ENCODE measurements around the gene PROM2. TPM values are rescaled to one million over a fixed set of nuclear protein-coding genes. Genes with fewer than 3 reads are reported as not detected.

PROM2 gene
- polyA plus RNA-seq, 1 donor (not counting 4 experiments of a cell fraction or from before 2014, with no cell fraction given), result 11.4 TPM

- H3K27me3 ChIP-seq (ENCODE audit: control insufficient read depth, extremely low read depth, insufficient read depth, low read length), result peaks cover 76% of the 10 kb centered on the region
- no peak overlapping the region for H3K27ac ChIP-seq (ENCODE audit: control insufficient read depth, insufficient read depth, low read length)
- H3K36me3 ChIP-seq (ENCODE audit: control insufficient read depth in 2 of 2, extremely low read depth in 1 of 2, insufficient read depth in 2 of 2, low read length in 2 of 2), result no peaks in the 10 kb centered on the region
- no peak overlapping the region for H3K9ac ChIP-seq (ENCODE audit: control insufficient read depth, extremely low read depth, insufficient read depth, low read length)
- DNase-seq (ENCODE audit: low read depth, low spot score) (no peak), FAIRE-seq (no peak)
- dilution Hi-C loops (cut with MboI; ENCODE audit: extremely low pct_ligation_motif_present, low sequenced_read_pairs), result no loop called here
- no peak overlapping the region for H2AFZ ChIP-seq (ENCODE audit: control insufficient read depth, low read length)
- H3K79me2 ChIP-seq (ENCODE audit: control insufficient read depth, insufficient read depth, low read length), result no peaks in the 10 kb centered on the region
- no peak overlapping the region for H3K4me3 ChIP-seq (ENCODE audit: control insufficient read depth in 2 of 3, extremely low read depth in 1 of 3, insufficient read depth in 2 of 3, low read depth in 1 of 3, low read length in 3 of 3)
- H3K9me3 ChIP-seq (ENCODE audit: control insufficient read depth, low read depth, low read length), result no peaks in the 10 kb centered on the region
- H3K9me1 ChIP-seq (ENCODE audit: control insufficient read depth, extremely low read depth, insufficient read depth, low read length), result no peaks in the 10 kb centered on the region
- H3K4me1 ChIP-seq (ENCODE audit: control insufficient read depth, extremely low read depth, insufficient read depth, low read length), result no peaks in the 10 kb centered on the region
- no peak for TF ChIP-seq CTCF (optimal IDR thresholded peaks at IDR 0.05 in 1 of 3, IDR thresholded peaks at IDR 0.05 in 1 of 3, conservative IDR thresholded peaks at IDR 0.05 in 1 of 3; ENCODE audit: extremely low read depth in 1 of 3, insufficient read depth in 2 of 3, low read length in 3 of 3)
- no peak for TF ChIP-seq EZH2 (IDR thresholded peaks at IDR 0.05; ENCODE audit: low read length)
- H3K4me2 ChIP-seq (ENCODE audit: control insufficient read depth, extremely low read depth, insufficient read depth, low read depth, low read length), result no peak overlapping the region
- no peaks in the 10 kb centered on the region for H4K20me1 ChIP-seq (ENCODE audit: control insufficient read depth, extremely low read depth, insufficient read depth, low read length)
These were observed 24.4 kb downstream of the PROM2 start for GRCh38 chr2:95298486-95299111.

GRCh38 chr2:95299961-95300360 is 25.7 kb downstream of the PROM2 start:
- no peak for DNase-seq (ENCODE audit: low read depth, low spot score)

More at GRCh38 chr2:95299961-95300360, 25.7 kb downstream of the PROM2 start:
- Histone ChIP-seq H3K4me3 (ENCODE audit: control insufficient read depth in 2 of 3, extremely low read depth in 1 of 3, insufficient read depth in 2 of 3, low read depth in 1 of 3, low read length in 3 of 3) (no peak overlapping the region), H3K4me2 (ENCODE audit: control insufficient read depth, extremely low read depth, insufficient read depth, low read depth, low read length) (no peak overlapping the region), H3K9me1 (ENCODE audit: control insufficient read depth, extremely low read depth, insufficient read depth, low read length) (no peaks in the 10 kb centered on the region), H2AFZ (ENCODE audit: control insufficient read depth, low read length) (no peak overlapping the region), H3K9ac (ENCODE audit: control insufficient read depth, extremely low read depth, insufficient read depth, low read length) (no peak overlapping the region), H3K9me3 (ENCODE audit: control insufficient read depth, low read depth, low read length) (no peaks in the 10 kb centered on the region), H3K4me1 (ENCODE audit: control insufficient read depth, extremely low read depth, insufficient read depth, low read length) (no peaks in the 10 kb centered on the region), H3K27ac (ENCODE audit: control insufficient read depth, insufficient read depth, low read length) (no peak overlapping the region), H3K36me3 (ENCODE audit: control insufficient read depth in 2 of 2, extremely low read depth in 1 of 2, insufficient read depth in 2 of 2, low read length in 2 of 2) (no peaks in the 10 kb centered on the region), H4K20me1 (ENCODE audit: control insufficient read depth, extremely low read depth, insufficient read depth, low read length) (no peaks in the 10 kb centered on the region), H3K79me2 (ENCODE audit: control insufficient read depth, insufficient read depth, low read length) (no peaks in the 10 kb centered on the region), H3K27me3 (ENCODE audit: control insufficient read depth, extremely low read depth, insufficient read depth, low read length) (peaks cover 85% of the 10 kb centered on the region)
- TF ChIP-seq EZH2 (IDR thresholded peaks at IDR 0.05; ENCODE audit: low read length) (no peak), CTCF (optimal IDR thresholded peaks at IDR 0.05 in 1 of 3, IDR thresholded peaks at IDR 0.05 in 1 of 3, conservative IDR thresholded peaks at IDR 0.05 in 1 of 3; ENCODE audit: extremely low read depth in 1 of 3, insufficient read depth in 2 of 3, low read length in 3 of 3) (no peak)
- FAIRE-seq, result no peak
- dilution Hi-C loops (cut with MboI; ENCODE audit: extremely low pct_ligation_motif_present, low sequenced_read_pairs), result no loop called here

Data from keratinocyte (primary cell).